Measurements from ENCODE around the gene EXOC6B.

- TF ChIP-seq, protein P1, sequence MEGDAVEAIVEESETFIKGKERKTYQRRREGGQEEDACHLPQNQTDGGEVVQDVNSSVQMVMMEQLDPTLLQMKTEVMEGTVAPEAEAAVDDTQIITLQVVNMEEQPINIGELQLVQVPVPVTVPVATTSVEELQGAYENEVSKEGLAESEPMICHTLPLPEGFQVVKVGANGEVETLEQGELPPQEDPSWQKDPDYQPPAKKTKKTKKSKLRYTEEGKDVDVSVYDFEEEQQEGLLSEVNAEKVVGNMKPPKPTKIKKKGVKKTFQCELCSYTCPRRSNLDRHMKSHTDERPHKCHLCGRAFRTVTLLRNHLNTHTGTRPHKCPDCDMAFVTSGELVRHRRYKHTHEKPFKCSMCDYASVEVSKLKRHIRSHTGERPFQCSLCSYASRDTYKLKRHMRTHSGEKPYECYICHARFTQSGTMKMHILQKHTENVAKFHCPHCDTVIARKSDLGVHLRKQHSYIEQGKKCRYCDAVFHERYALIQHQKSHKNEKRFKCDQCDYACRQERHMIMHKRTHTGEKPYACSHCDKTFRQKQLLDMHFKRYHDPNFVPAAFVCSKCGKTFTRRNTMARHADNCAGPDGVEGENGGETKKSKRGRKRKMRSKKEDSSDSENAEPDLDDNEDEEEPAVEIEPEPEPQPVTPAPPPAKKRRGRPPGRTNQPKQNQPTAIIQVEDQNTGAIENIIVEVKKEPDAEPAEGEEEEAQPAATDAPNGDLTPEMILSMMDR (IDR thresholded peaks at IDR 0.05), result no peak
- no peak for TF ChIP-seq POLR2A (IDR thresholded peaks at IDR 0.05)
These were observed 250.9 kb downstream of the EXOC6B start for GRCh38 chr2:72574886-72575285.

All from esophagus squamous epithelium (tissue), 4 donors.